HG02798 (cell line): Measurements from ENCODE around the gene IRAK3.
"Not testable (repeated sequence)": the region's sequence is repeated elsewhere in the genome, so short reads cannot be mapped to it uniquely, and the experiment has no call there.

Source experiments
- ATAC-seq: cut with Tn5 transposase; IDR thresholded peaks from one replicate; pipeline ENCODE4 v1.9.1; 2021; ENCODE audit warnings: mild to moderate bottlenecking; ENCODE audit not compliant: unreplicated experiment, poor library complexity

The IRAK3 gene

DNA sequence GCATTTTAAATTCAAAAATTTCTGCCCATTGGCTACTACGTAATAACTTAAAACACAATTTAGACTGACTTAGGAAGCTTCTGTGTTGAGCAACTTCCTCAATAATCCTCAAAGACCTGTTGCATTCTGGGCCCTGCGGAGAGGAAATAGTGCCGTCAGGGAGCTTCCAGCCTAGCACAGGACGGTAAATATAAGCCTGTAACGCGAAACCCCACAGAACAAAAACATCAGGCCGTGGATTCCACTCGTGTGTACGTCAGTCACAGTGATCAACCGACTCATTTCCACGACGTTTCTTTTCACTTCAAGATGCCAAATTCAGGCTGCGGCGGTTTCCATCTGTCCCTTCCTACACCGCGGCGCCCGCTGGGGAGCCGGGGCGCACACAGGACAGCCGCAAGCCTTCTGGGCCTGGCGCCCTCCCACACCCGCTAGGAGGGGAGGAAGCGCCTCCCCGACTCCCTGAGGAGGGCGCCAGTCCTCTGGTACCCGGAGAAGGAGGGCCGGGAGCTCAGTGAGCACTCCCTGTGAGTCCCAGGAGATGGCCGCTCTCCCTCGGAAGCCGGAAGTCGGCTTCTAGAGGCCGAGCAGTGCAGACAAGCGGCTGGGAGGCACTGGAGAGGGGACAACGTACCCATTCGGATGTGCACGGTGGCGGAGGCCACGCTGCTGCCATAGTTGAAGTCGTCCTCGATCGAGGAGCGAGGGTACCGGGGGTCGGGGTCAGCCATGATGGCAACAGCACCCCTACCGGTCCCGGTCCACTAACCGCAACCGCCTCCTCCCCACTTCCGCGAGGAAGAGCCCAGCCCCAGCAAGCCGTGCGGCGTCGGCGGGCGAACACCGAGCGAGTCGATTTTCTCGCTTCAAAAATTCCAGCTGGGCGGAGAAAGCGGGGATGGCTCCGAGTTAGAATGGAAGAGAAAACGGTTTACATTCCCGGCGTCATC is 19.5 kb upstream of the IRAK3 start, which contains the start of gene TMBIM4:
TSS of gene TMBIM4 (minus strand) at position 776 of the 950 bp plus-strand sequence. CDS start at position 731, 45 bp downstream.
- peak; percentile 90 for ATAC-seq

DNA sequence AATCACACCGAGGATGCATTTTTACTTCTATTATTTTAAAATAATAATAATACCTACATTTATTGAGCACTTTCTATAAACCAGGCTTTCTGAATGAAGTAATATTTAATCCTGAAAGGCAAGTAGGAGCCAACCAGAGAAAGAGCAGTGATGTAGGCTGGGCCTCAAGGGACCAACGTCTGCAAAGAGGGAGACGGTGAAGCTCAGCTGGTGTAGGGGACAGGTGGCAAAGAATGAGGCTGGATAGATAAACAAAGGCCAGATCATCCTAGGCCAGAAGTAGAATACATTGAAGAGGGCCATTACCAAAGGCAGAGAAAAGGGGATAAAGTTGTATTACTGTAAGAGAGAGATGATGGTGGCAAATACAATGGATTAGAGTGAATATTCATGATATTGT is 18.4 kb upstream of the IRAK3 start:
- no peak for ATAC-seq

DNA sequence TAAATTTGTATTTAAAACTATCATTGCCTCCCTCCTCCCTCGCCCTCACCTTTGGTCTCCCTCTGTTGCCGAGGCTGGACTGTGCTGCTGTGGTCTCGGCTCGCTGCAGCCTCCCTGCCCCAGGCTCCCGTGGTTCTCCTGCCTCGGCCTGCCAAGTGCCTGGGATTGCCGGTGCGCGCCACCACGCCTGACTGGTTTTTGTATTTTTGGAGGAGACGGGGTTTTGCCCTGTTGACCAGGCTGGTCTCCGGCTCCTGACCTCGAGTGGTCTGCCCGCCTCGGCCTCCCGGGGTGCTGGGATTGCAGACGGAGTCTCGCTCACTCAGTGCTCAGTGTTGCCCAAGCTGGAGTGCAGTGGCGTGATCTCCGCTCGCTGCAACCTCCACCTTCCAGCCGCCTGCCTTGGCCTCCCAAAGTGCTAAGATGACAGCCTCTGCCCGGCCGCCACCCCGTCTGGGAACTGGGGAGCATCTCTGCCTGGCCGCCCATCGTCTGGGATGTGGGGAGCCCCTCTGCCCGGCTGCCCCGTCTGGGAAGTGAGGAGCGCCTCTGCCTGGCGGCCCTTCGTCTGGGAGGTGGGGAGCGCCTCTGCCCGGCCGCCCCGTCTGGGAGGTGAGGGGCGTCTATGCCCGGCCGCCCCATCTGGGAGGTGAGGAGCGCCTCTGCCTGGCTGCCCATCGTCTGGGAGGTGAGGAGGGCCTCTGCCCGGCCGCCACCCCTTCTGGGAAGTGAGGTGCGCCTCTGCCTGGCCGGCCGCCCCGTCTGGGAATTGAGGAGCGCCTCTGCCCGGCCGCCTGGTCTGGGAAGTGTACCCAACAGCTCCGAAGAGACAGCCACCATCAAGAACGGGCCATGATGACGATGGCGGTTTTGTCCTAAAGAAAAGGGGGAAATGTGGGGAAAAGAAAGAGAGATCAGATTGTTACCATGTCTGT is 14.4 kb upstream of the IRAK3 start:
- not testable (repeated sequence) for ATAC-seq

DNA sequence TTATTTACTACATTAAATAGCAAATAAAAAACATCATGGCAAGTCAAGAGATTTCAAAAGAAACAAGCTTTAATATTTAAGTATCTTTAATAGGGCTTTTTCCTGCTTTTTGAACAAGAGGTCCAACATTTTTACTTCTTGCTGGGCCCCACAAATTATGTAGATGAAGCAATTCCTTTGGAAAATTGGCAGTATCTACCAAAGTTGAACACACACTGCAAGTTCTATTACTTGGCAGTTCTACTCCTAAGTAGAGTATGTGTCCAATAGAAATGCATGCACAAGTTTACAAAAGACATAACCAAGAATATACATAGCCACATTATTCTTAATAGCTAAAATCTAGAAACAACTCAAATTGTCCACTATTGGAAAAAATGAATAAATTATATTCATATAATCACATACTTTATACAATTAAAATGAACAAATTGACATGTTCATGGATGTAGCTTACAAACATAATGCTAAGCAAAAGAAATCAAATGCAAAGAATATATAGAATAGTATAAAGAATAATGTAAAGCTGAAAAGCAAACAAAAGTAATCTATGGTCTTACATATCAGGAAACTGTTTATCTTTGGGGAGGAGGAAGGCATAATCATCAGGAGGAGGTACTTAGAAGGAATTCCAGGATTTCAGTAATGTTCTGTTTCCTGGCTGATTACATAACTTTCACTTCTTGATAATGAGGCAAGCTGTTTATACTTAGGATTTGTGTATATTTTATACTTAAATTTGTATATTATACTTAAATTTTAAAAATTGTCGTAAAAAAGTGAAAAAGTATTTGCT is 12.7 kb upstream of the IRAK3 start:
- ATAC-seq, result no peak

DNA sequence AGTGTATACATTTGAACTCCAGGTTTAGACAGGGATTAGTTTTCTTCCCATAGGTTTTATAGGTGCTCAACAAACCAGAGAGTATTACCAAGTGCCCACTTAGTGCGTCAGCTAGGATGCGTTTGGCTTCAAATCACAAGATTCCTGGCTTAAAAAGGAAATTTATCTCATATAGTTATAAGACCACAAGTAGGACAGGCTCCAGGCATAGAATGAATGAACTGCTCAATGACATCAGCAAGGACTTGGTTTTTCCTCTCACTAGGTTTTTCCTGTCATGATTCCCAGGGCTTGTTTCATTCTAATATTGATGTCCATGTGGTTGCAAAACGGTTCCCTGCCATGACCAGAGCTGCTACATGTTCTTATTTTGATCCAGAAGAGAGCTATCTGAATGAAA is 6.1 kb upstream of the IRAK3 start:
- no peak for ATAC-seq

DNA sequence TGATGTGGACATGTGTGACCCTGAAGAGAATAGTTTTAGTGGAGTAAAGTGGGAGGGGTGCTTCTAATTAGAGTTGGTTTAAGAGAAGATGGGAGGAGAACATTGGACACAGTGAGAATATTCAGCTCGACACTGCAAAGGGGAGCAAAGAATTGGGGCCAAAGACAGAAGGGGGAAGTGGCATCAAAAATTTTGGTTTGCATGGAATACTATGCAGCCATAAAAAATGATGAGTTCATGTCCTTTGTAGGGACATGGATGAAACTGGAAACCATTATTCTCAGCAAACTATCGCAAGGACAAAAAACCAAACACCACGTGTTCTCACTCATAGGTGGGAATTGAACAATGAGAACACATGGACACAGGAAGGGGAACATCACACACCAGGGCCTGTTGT is 4.2 kb upstream of the IRAK3 start:
- ATAC-seq, result not testable (repeated sequence)

DNA sequence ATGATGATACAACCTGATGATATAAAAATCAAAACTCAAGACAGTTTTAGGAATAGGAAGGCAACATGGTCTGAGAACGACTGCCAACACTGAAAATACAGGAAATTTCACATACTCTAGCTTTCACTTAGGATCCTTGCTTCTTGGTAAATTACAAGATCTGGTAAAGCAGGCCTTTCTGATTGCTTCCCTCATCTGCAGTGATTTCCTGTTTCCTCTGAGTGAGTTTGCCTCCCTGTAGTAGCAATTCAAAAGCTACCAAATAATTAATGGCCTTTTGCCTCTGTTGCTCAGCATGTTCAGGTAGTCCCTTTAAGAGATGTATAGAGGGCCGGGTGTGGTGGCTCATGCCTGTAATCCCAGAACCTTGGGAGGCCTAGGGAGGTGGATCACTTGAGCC is 2.0 kb upstream of the IRAK3 start:
- no peak for ATAC-seq

DNA sequence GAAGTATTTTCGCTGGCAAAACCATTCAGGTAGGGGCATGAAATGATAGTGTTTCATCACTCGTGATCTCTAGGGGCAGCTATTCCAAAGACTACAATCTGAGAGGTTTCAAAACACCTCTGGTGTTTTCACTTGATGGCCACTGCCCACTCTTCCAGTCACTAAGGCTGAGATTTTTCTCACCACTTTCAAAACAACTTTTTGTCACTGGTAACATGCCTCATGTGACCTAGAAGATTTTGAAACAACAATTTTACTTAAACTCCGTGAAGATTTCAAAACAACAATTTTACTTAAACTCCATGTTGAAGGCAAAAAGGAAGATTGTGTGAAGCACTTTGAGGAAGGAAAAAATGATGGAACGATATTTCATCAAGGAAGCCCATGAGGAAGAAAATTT is 1.2 kb upstream of the IRAK3 start:
- no peak for ATAC-seq

DNA sequence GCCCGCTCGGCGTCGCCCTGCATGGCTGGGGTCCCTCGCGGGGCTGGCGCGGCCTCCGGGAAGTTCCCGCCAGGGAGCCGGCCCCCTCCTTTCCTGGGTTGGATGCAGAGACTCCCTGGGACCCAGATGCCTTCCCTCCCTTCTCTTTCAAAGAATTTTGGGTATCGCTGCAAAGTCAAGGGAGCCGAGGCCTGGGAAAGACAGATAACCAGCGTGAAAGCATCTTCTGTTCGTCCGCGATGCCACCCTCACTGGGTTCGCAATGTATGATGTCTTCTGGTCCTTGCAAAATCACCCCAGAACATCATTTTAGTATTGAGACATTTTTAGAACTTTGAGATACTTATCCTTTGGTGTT is 451 bp downstream of the IRAK3 start:
- peak; percentile 1 for ATAC-seq

DNA sequence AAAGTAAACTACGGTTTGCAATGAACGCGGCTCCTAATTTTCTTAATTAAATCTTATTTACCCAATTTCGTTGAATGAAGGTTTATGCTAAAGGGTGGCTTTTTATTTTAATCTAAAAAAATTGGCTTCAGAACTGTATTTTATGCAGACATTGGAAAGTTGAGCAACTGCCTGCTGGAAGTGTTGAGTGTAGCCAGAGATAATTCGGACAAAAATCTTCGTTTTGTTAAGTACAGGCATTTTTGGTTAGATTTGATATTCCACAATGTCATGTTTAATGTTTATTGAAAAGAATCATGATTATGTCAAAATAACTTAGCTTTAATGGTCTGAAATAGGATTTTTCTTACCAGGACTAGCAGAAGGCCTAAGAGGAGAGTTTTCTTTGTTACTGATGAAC is 875 bp downstream of the IRAK3 start:
- no peak for ATAC-seq

DNA sequence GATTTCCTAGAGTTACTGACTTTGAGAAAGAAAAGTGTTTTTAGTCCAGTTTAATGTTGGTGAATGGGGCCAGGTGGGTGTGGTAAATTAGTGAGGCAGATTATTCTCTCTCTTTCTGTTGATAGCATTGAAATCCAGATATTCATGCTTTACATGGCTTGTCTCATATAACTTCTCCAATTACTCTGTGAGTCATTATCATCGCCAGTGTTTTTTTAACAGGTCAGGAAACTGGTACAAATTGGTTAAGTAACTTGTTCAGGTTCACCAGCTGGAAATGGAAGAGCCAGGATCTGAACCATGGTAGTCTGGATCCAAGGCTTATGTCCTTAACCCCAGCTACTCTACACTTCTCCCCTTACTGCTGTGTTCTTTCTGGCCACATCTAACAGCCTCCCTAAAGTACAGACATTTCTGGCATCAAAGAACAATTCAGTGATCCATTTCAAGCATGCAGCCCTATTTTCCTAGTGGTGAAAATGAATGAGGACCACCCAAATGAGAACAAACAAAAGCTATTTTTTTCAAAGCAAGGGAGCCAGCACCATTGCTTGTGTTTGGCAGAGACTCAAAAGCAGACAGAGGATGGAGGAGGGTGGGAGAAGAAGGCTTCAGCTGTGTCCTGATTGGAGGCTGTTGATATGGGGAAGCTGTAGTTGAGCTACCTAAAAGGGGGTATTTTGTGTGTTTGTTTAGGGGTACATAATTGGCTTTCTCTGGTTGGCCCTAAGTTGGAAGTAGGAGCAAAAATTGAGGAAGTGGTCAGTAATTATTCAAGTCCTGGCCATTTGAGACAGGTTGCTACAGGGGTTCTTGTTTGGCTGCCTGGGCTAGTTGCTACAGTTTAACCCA is 1.7 kb downstream of the IRAK3 start:
- peak; percentile 23 for ATAC-seq

DNA sequence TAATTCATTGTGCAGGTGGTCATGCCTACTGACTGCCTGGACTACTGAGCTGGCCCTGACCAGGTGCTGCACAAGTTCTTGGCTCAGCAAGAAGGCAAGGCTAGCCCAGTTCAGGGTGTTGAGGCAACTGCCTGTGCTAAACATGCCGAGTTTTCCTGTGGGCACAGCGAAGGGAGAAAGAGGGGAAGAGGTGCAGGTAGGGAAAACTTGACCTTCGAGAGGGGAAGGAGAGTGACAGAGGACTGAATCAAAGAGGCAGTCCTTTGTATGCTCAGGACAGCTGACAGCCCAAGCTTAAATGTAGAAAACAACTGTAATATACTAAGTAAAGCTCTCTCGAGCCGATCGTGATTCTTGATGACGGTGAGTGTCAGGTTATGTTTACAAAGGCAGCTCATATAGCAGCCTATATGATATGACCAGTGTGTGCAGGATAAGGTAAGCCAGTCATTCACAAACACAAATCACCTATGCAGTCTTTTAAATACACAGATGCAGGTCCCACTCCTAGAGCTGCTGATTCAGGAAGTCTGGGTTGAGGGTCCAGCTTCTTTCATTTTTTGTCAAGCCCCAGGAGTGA is 2.6 kb downstream of the IRAK3 start:
- no peak for ATAC-seq

DNA sequence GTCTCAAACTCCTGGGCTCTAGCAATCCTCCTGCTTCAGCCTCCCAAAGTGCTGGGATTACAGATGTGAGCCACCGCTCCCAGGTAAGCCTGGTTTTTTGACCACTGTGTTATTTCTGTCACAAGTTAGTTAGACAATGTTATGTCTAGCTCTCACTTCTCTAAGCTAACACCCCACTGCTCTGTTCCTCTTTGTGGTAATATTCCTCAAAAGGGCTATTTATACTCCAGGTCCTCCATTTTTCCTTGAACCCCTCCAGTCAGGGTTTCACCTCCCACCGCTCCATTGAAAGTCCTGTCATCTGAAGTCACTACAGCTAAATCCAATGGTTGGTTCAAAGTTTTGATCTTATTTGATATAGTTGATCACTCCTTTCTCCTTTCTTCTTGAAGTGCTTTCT is 5.1 kb downstream of the IRAK3 start:
- no peak for ATAC-seq

DNA sequence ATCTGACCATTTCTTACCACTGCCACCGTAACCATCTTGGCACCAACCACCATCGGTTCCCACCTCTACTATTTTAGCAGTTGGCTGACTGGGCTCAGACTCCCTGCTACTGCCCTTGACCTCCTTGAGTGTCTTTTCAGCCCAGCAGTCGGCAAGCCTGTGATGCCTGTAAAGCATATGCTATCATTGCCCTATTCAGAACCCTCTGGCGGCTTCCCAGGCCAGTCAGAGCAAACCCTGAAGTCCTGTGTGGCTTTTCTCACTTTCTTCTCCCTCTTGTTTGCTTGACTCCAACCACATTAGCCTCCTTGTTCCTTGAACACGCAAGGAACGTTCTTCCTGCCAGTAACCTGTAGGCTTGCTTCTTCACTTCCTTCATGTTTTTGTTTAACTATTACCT is 6.2 kb downstream of the IRAK3 start:
- ATAC-seq, result peak; percentile 29

DNA sequence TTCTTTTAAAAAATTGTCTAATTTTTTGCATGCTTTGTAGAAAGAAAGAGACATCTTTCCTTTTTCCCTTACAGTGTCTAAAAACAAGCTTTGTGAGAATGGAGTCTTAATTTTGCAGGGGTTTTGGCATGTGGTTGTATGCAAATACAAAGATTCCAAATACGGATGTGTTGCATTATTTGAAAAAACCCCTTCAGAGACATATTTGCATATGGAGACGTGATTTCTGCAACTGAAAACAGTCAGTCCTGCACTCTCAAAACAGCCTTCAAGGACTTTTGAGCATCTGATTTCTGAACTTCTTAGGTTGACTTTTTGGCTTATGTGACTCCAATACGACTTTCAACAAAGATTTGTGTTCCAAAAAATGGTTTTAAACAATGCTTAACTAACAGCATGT is 7.8 kb downstream of the IRAK3 start:
- peak; percentile 92 for ATAC-seq

DNA sequence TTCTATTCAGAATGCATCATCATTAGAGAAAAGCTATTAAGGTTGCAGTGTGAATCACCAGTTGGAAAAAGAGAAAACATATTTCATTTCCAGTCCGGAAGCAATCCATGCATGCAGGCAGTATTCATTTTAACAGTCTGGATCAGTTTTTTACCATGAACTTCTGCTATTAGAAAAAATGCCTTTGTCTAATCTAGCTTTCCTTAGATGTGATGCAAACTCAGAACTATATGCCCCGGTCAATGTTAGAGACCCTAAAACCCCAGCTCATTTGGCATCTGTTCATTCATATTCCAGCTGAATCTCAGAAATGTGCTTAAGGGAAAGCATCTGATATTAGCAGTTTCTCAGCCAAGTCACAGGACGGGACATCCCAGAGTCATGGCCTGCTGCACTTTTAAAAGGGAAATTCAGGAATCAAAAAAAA is 8.5 kb downstream of the IRAK3 start:
- ATAC-seq, result no peak

DNA sequence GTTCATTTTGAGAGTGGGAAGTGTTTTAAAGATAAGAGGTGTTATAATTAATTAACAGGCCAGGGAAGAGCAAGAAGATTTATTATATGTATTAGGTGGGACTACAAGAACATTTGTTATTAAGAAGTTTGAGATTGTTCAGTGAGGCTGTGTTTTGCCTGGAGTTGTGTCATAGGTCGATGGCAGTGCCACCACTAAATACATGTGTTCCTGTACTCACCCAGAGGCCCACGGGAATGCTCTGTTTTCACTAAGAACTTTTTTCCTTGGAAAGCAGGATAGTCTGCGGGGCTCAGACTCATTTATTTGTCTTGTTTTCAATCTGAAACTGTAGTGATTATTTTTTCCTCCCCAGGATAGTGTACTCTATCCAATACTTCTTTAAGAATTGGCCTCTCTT is 10.1 kb downstream of the IRAK3 start:
- no peak for ATAC-seq

DNA sequence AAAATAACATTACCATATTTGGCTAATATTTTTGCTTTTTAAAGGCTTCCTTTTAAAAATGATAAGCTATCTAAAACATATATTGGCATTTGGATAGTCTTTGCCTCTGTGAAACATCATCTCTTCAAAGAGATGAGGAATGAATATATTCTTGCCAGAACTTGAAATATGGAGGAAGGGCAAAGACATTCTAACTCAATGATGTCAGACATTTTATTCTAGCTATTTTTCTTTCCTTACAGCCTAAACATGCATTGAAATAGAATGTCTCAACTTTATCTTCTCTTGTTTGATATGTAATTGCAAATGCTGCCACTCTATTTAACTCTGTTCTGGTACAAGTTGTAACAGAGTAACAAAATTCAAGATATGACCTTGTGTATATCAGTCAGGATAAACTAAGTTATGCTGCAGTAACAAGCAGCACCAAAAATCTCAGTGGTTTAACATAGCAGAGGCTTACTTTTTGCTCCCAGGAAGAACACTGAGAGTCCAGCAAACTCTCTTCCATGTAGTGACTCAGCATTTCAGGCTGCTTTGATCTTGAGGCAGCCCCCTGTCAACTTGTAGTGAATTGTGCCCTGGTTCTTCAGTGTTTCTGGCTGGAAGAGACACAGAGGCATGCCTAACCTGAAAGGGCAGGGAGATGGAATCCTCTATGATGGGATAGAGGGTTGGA is 11.0 kb downstream of the IRAK3 start:
- no peak for ATAC-seq
